Muscle of leg (tissue), 11 donors: Measurements from ENCODE around the gene NOP10. TPM values are rescaled to one million over a fixed set of nuclear protein-coding genes. Genes with fewer than 3 reads are reported as not detected.
A peak's percentile ranks its signal among the peaks of the same experiment; 100 is the strongest.

Experiments used
- DNase-seq: peaks from one replicate; pipeline ENCODE4 v3.0.0; 2013
- H3K27ac ChIP-seq: one replicate; pipeline ENCODE4 v1.5.1; 2013; ENCODE audit warnings: mild to moderate bottlenecking, low read length, control low read depth
- H3K27me3 ChIP-seq: one replicate; pipeline ENCODE4 v1.6.1; 2013; ENCODE audit warnings: low read length; ENCODE audit not compliant: control insufficient read depth, insufficient read depth
- H3K36me3 ChIP-seq: one replicate; pipeline ENCODE4 v1.6.1; 2013; ENCODE audit warnings: low read length; ENCODE audit not compliant: control insufficient read depth, insufficient read depth
- H3K4me1 ChIP-seq: one replicate; pipeline ENCODE4 v1.6.1; 2013; ENCODE audit warnings: low read length; ENCODE audit not compliant: control insufficient read depth, insufficient read depth
- H3K4me3 ChIP-seq: one replicate; pipeline ENCODE4 v1.5.1; 2013; ENCODE audit warnings: low read length, control low read depth
- H3K9me3 ChIP-seq: replicated peaks from 2 replicates; pipeline ENCODE4 v1.6.1; 2013; ENCODE audit warnings: low read depth, low read length; ENCODE audit not compliant: control insufficient read depth
- WGBS: methylation state at CpG from one replicate; pipeline ENCODE4 v1.1.5; 2013; ENCODE audit warnings: missing lambda C conversion rate; ENCODE audit not compliant: insufficient coverage; 5-methylcytosine and 5-hydroxymethylcytosine counted together
- polyA plus RNA-seq, 8 donors: library from polyadenylated mRNA; unstranded; fragments of 120-200 nt; gene quantifications; one replicate each; pipeline versions ENCODE4 v1.2.1 to v1.2.3, GENCODE V29; 2013; ENCODE audit warnings: inconsistent platforms in 1 of 8, low replicate concordance in 1 of 8; ENCODE audit not compliant: insufficient read length in 8 of 8, insufficient read depth in 1 of 8
- total RNA-seq: library from RNA; stranded (reverse); fragments of 120-200 nt; gene quantifications from one replicate; pipeline ENCODE4 v1.2.4, GENCODE V29; 2013

NOP10 gene
- total and polyA plus RNA-seq, 9 donors, result 82.8 to 149 (median 101) TPM

DNA sequence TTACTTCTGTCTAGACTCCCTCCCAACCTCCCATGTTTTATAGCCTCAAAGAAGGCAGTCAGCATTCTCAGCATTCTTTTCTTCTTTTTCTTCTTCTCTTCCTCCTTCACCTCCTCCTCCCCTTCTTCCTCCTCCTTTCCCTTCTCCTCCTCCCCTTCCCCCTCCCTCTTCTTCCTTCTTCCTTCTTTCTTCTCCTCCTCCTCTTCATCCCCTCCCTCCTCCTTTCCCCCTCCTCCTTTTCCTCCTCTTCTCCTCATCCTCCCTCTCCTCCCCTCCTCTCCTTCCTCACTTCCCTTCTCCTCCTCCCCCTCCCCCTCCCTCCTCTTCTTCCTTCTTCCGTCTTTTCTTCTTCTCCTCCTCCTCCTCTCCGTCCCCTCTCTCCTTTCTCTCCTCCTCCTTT, 27.7 kb upstream of the NOP10 start:
- Histone ChIP-seq H3K27me3 (no peaks in the 10 kb centered on the region), H3K9me3 (no peaks in the 10 kb centered on the region), H3K36me3 (no peaks in the 10 kb centered on the region), H3K27ac (no peak overlapping the region), H3K4me1 (peaks cover 12% of the 10 kb centered on the region), H3K4me3 (no peak overlapping the region)
- WGBS, result 45% methylated on average over 2 of the region's 2 CpGs
- DNase-seq, result no peak

DNA sequence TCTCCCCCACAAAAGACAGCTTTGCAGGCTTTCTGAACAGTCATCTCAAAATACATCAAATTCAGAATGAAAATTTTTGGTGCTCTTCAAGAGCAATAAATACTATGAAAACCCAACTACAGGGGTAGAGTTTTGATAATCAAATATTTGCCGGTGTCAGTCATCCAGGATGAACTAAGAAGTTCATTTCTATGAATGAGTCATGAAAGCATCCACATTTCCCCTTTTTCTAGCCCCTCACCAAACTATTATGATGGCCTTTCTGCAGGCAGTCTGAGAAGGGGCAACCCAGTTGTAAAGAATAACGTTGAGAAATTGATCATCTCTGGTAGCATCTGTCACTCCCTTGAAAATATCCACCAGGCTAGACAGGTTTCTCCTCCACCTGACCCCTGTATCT, 27.2 kb upstream of the NOP10 start:
- WGBS, result no CpG with 5 or more reads among the region's 2 CpGs
- Histone ChIP-seq H3K36me3 (peaks cover under 1% of the 10 kb centered on the region), H3K27ac (no peak overlapping the region), H3K4me1 (peaks cover 16% of the 10 kb centered on the region), H3K27me3 (no peaks in the 10 kb centered on the region), H3K9me3 (no peaks in the 10 kb centered on the region), H3K4me3 (no peak overlapping the region)
- DNase-seq, result no peak

DNA sequence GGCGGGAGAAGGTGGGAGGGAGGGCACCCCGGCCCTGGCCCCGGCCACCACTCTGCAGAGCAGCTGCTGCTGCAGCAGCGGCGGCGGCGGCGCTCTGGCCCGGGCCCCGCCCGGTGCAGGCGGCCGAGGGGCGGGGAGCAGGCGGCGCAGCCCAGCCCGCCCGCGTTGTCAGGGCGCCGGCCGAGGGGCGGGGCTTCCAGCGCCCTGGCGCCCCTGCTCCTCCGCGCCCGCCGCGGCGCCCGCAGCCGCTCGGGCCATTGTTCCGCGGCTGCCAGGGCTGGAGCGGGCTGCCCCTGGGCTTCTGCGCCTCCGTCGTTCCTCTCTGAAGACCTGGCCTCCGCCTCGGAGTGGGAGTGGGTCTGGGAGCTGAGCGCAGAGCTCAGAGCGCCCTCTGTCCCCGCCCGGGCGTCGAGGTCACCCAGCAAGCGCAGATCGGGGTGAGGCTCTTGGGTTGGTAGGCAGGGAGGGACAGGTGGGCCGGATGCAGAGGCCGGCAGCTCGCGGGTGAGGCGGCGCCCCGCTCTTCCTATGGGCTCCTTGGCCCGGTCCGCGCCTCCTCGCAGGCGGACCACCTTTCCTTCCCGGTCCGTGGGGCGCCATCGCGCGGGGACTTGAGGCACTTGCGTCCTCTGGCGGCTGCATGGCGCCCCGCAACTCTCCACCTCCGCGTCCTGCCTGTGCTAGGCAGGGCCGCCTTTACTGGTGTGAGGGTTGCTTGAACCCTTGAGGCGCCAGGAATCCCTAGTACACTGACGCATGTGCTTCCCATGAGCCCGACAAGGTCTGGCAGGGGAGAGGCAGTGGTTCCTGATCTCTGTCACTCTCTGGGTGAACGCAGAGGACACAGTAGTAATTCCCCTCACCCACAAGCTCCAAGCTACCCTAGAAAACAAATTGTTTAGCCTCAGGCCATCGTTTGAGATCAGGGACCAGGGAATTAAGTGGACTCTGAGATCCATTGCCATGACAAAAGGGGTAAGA, 24.5 kb upstream of the NOP10 start, which contains the start of gene LPCAT4:
LPCAT4 (minus strand) TSS at position 96 of the 981 bp plus-strand sequence. CDS start 96 bp downstream, outside the sequence.
- Histone ChIP-seq H3K9me3 (no peaks in the 10 kb centered on the region), H3K27me3 (no peaks in the 10 kb centered on the region), H3K4me1 (peaks cover 16% of the 10 kb centered on the region), H3K27ac (peak within 1 kb of the TSS; percentile 94), H3K4me3 (peak within 1 kb of the TSS; percentile 79), H3K36me3 (peaks cover 17% of the 10 kb centered on the region)
- WGBS, result under 1% methylated on average over 64 of the region's 80 CpGs
- peak; percentile 93 for DNase-seq

DNA sequence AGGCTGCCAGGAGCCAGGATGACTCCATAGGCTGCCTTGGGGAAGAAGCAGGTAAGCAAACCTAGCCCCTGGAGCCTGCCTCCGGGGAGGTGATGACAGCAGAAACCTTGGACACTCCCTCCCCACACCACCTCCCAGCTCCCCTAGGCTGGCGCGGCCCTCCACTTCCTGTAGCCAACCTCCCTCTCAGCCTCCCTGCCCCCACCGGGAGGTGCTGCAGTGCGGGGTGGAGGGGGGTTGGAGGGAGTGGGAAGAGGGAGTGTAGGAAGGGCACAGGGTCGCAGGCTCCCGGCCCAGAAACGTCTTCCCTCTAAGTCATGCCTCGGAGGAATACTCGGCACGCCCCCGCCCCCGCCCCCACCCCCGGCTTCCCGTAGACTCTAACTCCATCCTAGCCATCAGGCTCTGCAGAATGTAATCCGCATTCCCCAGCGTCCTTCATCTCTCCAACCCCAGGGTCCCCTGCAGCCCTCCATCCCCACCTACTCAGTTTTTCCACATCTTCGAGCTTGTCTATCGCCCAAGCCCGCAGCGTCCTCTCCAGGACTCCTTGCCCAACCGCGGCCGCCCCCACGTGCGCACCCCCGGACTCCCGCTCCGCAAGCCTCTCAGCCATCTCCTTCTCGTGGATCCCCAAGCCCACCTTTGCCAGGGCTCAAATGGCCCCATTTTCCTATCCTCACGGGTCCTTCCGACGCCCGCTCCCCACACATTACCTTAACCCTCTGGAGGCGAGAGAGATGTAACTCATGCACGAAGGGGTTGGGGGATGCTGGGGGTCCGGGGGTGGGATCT, 23.5 kb upstream of the NOP10 start:
- Histone ChIP-seq H3K27ac (peak overlapping the region; percentile 64), H3K9me3 (no peaks in the 10 kb centered on the region), H3K36me3 (peaks cover 23% of the 10 kb centered on the region), H3K4me1 (peaks cover 16% of the 10 kb centered on the region), H3K27me3 (no peaks in the 10 kb centered on the region), H3K4me3 (peak overlapping the region; percentile 79)
- WGBS, result 0% methylated on average over 17 of the region's 37 CpGs
- peak; percentile 66 for DNase-seq

DNA sequence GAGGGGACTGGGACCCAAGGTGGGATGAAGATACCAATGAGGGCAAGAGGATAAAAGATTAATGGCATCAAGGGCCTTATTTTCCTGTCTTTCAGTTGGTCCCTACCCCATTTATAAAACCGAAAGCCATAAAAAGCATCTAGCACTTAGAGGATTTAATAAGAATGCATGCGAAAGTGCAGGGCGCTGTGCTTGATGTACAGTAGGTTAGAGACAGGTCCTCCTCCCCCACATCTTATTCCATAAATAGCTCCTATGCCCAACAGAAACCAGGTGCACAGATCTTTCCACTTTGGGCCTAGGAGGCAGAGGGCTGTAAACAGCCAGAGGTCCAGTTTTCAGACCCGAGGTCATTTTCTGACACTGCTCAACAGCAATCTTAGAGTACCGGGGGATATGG, 22.9 kb upstream of the NOP10 start:
- no CpG with 5 or more reads among the region's 5 CpGs for WGBS
- Histone ChIP-seq H3K9me3 (no peaks in the 10 kb centered on the region), H3K36me3 (peaks cover 26% of the 10 kb centered on the region), H3K4me3 (peak overlapping the region; percentile 79), H3K27ac (peak overlapping the region; percentile 64), H3K4me1 (peaks cover 16% of the 10 kb centered on the region), H3K27me3 (no peaks in the 10 kb centered on the region)
- no peak for DNase-seq

DNA sequence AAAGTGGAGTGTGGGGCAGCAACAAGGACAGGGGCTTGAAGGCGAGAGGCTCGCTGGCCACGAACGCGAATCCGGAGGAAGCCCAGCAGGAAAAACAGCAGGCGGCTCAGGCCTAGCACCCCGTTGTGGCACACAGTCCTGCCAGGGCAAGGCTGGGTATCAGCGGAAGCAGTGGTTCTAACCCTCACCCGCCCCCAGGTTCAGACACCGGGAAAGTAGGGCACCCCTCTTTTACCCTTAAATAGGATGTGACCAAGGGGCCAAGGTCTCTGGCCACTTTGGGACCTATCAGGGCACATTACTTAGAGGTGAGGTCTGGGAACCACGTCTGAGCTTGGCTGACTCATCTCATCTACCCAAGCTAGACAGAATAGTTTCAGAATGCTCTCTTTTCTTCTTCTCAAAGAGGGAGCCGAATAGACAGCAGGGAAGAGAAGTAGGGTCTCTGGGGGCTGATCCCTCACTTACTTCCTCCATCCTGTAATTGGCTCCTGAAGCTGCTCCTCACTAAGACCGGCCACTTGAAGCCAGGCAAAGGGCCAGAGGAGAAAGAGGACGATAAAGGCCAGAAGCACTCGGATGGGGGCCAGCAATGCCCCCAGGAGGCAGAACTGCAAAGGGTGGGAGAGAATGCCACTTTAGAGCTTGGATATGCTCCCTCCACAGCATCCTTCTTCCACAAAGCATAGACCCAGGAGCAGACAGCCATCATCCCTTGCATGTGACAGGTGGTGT, 22.3 kb upstream of the NOP10 start:
- Histone ChIP-seq H3K36me3 (peaks cover 30% of the 10 kb centered on the region), H3K9me3 (no peaks in the 10 kb centered on the region), H3K4me3 (no peak overlapping the region), H3K4me1 (peaks cover 16% of the 10 kb centered on the region), H3K27me3 (no peaks in the 10 kb centered on the region), H3K27ac (no peak overlapping the region)
- peak; percentile 32 for DNase-seq
- 93% methylated on average over 7 of the region's 16 CpGs for WGBS

DNA sequence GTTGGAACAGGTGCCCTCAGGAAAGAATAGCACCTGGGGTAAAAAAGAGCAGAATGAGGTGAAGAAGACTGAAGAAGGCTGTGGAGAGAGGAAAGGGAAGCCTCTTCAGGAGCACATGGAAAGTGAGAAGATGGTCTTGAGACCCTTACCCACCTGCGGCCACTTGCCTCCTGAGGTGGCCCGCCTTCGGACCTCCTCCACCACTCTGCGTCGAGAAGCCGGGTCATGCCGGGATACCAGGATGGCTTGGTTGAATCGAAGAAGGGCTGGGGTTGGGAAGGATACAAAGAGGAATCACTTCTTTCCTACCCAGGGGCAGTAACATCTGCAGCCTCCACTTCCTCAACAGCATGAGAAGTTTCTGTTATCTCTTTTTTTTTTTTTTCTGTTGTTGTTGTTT, 21.1 kb upstream of the NOP10 start:
- Histone ChIP-seq H3K9me3 (no peaks in the 10 kb centered on the region), H3K36me3 (peaks cover 39% of the 10 kb centered on the region), H3K27me3 (no peaks in the 10 kb centered on the region), H3K4me3 (no peak overlapping the region), H3K4me1 (peaks cover 16% of the 10 kb centered on the region), H3K27ac (no peak overlapping the region)
- no peak for DNase-seq
- no CpG with 5 or more reads among the region's 8 CpGs for whole genome bisulfite sequencing

DNA sequence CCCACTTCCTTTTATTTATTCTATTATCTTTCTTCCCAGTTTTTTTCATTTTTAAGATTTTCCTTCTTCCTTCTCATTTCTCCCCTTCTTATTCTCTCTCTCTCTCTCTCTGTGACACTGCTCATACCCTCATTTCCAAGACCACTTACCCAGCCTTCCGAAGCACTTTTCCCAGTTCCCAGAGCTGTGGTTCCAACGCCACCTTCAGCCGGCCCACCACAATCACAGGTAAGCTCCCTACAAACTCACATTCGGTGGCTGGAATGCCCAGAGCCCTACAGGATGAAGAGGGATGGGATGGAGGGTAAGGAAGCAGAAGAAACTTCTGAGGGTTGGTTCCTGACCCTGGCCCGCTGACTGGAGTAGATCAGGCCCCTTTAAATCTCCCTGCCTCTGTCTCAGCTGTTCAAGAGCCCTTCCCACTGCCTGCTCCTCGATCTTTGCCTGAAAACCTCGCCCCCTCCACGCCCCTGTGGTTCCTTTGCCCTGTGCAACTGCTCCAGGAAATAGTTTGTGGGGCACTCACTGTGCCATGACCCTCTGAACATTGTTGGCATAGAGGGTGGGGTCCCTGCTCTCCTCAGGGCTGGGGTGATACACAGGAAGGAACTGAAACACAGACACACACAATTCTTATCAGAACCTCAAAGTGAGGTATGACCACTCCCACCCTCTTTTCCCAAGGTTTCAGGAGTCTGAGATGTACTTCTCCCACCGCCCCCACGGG, 19.3 kb upstream of the NOP10 start:
- no peak for DNase-seq
- Histone ChIP-seq H3K4me1 (peaks cover 9% of the 10 kb centered on the region), H3K27me3 (no peaks in the 10 kb centered on the region), H3K9me3 (no peaks in the 10 kb centered on the region), H3K4me3 (no peak overlapping the region), H3K27ac (no peak overlapping the region), H3K36me3 (peaks cover 53% of the 10 kb centered on the region)
- WGBS, result 84% methylated on average over 5 of the region's 10 CpGs

DNA sequence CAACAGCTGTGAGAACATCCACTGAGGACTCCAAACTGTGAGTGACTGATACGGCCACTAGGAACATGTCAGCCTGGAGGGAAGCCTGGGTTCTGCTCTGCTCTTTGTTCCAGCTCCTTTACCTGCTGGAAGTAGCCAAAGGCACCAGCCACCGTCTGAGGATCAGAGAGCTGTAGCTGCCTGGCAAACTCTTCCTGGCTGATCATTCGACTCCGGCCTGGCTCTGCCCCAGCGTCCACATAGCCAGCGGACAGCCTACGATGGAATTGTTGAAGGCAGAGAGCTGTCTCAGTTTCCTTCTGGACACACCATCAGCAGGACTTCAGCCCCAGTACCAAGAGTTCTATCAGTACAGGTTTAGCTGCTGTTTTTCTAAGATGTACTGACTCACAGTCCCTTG, 18.3 kb upstream of the NOP10 start:
- no peak for DNase-seq
- 79% methylated on average over 7 of the region's 7 CpGs for WGBS
- Histone ChIP-seq H3K9me3 (no peaks in the 10 kb centered on the region), H3K4me3 (no peak overlapping the region), H3K36me3 (peaks cover 61% of the 10 kb centered on the region), H3K27me3 (no peaks in the 10 kb centered on the region), H3K27ac (no peak overlapping the region), H3K4me1 (peaks cover 8% of the 10 kb centered on the region)
